ENCODE data around the gene RASL12.
A peak's percentile ranks its signal among the peaks of the same experiment; 100 is the strongest.
"Not testable (repeated sequence)": the region's sequence is repeated elsewhere in the genome, so short reads cannot be mapped to it uniquely, and the experiment has no call there.

The RASL12 gene

GRCh38 chr15:65028338-65028737 is 39.5 kb downstream of the RASL12 start:
- no peak for DNase-seq (ENCODE audit: low spot score)

GRCh38 chr15:65027593-65027992 is 40.2 kb downstream of the RASL12 start:
- DNase-seq (ENCODE audit: low spot score) = no peak

- no peak for DNase-seq (ENCODE audit: low spot score)
Observed at GRCh38 chr15:65026756-65027155, 41.0 kb downstream of the RASL12 start.

GRCh38 chr15:65021488-65021887 is 46.3 kb downstream of the RASL12 start:
- DNase-seq (ENCODE audit: low spot score) = no peak

- DNase-seq (ENCODE audit: low spot score) = no peak
Observed at GRCh38 chr15:65020419-65020818, 47.4 kb downstream of the RASL12 start.

GRCh38 chr15:65011198-65011597 is 56.6 kb downstream of the RASL12 start:
- not testable (repeated sequence) for DNase-seq (ENCODE audit: low spot score)

GRCh38 chr15:65008983-65009382 is 58.8 kb downstream of the RASL12 start:
- peak; percentile 19 for DNase-seq (ENCODE audit: low spot score)

- no peak for DNase-seq (ENCODE audit: low spot score)
Observed at GRCh38 chr15:65006876-65007275, 60.9 kb downstream of the RASL12 start.

GRCh38 chr15:65004993-65005392 is 62.8 kb downstream of the RASL12 start:
- DNase-seq (ENCODE audit: low spot score) = no peak
